ENCODE data around the gene CTCF. TPM values are rescaled to one million over a fixed set of nuclear protein-coding genes. Genes with fewer than 3 reads are reported as not detected.
A peak's percentile ranks its signal among the peaks of the same experiment; 100 is the strongest.

The CTCF gene
- total and polyA plus RNA-seq, 10 of the 15 experiments (the other 5 are each of a cell fraction or from before 2014, with no cell fraction given), result 9.1 to 55.0 (median 41.8) TPM

DNA sequence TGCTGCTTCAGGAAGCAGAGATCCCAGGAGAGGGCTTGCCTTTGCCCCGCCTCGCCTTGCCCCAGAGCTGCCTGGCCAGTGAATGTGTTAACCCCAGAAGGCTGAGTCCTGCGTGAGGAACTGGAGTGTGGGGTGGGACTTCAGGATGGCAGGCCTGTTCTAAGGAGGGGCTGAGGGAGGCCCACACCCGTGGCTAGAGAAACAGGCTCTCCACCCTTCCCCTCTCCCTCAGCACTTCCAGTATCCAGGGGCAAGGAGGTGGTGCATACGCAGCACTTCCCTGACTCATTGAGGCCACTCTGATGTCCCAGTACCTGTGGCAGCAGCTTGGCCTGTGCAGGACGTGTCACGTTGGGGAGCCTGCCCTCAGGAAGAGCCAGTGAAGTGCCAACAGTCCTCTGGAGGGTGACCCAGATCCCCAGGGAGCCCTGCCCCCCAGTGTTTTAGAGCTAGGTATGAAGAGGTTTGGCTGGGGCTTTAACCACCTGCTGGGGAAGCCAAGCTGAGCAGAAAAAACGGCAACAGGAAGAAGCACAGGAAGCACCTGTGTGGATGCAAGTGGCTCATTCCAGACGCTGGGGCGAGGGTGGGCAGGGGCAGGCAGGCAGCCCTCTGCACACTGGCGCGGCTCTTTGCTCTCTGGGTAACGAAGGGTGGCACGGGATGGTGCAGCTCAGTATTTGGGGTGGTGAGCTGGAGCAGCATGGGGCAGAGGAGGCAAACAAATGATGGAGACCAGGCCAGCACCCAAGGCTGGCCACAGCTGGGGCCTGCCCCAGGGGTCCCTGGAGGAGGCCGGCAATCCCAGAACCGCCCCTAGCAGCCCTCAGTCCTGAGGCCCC lies 14.7 kb upstream of the CTCF start (continued):
- TF ChIP-seq, protein P1, sequence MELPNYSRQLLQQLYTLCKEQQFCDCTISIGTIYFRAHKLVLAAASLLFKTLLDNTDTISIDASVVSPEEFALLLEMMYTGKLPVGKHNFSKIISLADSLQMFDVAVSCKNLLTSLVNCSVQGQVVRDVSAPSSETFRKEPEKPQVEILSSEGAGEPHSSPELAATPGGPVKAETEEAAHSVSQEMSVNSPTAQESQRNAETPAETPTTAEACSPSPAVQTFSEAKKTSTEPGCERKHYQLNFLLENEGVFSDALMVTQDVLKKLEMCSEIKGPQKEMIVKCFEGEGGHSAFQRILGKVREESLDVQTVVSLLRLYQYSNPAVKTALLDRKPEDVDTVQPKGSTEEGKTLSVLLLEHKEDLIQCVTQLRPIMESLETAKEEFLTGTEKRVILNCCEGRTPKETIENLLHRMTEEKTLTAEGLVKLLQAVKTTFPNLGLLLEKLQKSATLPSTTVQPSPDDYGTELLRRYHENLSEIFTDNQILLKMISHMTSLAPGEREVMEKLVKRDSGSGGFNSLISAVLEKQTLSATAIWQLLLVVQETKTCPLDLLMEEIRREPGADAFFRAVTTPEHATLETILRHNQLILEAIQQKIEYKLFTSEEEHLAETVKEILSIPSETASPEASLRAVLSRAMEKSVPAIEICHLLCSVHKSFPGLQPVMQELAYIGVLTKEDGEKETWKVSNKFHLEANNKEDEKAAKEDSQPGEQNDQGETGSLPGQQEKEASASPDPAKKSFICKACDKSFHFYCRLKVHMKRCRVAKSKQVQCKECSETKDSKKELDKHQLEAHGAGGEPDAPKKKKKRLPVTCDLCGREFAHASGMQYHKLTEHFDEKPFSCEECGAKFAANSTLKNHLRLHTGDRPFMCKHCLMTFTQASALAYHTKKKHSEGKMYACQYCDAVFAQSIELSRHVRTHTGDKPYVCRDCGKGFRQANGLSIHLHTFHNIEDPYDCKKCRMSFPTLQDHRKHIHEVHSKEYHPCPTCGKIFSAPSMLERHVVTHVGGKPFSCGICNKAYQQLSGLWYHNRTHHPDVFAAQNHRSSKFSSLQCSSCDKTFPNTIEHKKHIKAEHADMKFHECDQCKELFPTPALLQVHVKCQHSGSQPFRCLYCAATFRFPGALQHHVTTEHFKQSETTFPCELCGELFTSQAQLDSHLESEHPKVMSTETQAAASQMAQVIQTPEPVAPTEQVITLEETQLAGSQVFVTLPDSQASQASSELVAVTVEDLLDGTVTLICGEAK (IDR thresholded peaks at IDR 0.05; ENCODE audit: borderline replicate concordance), result no peak
- TF ChIP-seq SREBF2 (IDR thresholded peaks at IDR 0.05; ENCODE audit: low read length), result no peak
- no peak for TF ChIP-seq ETV6 (conservative IDR thresholded peaks at IDR 0.05 in 1 of 2, IDR thresholded peaks at IDR 0.05 in 1 of 2; ENCODE audit: borderline replicate concordance in 1 of 2, low read depth in 1 of 2)
- TF ChIP-seq, protein P2, sequence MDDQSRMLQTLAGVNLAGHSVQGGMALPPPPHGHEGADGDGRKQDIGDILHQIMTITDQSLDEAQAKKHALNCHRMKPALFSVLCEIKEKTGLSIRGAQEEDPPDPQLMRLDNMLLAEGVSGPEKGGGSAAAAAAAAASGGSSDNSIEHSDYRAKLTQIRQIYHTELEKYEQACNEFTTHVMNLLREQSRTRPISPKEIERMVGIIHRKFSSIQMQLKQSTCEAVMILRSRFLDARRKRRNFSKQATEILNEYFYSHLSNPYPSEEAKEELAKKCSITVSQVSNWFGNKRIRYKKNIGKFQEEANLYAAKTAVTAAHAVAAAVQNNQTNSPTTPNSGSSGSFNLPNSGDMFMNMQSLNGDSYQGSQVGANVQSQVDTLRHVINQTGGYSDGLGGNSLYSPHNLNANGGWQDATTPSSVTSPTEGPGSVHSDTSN (IDR thresholded peaks at IDR 0.05; ENCODE audit: insufficient replicate concordance, low read depth, low read length), result no peak
- no peak for TF ChIP-seq HDAC6 (IDR thresholded peaks at IDR 0.05; ENCODE audit: unreplicated experiment)
- TF ChIP-seq RELA (IDR thresholded peaks at IDR 0.05; ENCODE audit: borderline replicate concordance, partially characterized antibody), result no peak
- no peak for TF ChIP-seq ZNF622 (IDR thresholded peaks at IDR 0.05)
- TF ChIP-seq MTA3 (IDR thresholded peaks at IDR 0.05; ENCODE audit: borderline replicate concordance, low read length), result 0 out of 2 replicates have a peak, but pooled peaks have one; percentile 16
- 0 out of 2 replicates have a peak, but pooled peaks have one; percentile 84 for TF ChIP-seq TCF3 (IDR thresholded peaks at IDR 0.05; ENCODE audit: borderline replicate concordance, insufficient read depth, low read depth, low read length)
- TF ChIP-seq CBX3 (IDR thresholded peaks at IDR 0.05; ENCODE audit: borderline replicate concordance, low read depth), result no peak
- TF ChIP-seq, protein P3, sequence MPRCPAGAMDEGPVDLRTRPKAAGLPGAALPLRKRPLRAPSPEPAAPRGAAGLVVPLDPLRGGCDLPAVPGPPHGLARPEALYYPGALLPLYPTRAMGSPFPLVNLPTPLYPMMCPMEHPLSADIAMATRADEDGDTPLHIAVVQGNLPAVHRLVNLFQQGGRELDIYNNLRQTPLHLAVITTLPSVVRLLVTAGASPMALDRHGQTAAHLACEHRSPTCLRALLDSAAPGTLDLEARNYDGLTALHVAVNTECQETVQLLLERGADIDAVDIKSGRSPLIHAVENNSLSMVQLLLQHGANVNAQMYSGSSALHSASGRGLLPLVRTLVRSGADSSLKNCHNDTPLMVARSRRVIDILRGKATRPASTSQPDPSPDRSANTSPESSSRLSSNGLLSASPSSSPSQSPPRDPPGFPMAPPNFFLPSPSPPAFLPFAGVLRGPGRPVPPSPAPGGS (IDR thresholded peaks at IDR 0.05; ENCODE audit: borderline replicate concordance, insufficient read depth, low read depth, low read length, poor library complexity, severe bottlenecking), result no peak
- TF ChIP-seq, protein P4, sequence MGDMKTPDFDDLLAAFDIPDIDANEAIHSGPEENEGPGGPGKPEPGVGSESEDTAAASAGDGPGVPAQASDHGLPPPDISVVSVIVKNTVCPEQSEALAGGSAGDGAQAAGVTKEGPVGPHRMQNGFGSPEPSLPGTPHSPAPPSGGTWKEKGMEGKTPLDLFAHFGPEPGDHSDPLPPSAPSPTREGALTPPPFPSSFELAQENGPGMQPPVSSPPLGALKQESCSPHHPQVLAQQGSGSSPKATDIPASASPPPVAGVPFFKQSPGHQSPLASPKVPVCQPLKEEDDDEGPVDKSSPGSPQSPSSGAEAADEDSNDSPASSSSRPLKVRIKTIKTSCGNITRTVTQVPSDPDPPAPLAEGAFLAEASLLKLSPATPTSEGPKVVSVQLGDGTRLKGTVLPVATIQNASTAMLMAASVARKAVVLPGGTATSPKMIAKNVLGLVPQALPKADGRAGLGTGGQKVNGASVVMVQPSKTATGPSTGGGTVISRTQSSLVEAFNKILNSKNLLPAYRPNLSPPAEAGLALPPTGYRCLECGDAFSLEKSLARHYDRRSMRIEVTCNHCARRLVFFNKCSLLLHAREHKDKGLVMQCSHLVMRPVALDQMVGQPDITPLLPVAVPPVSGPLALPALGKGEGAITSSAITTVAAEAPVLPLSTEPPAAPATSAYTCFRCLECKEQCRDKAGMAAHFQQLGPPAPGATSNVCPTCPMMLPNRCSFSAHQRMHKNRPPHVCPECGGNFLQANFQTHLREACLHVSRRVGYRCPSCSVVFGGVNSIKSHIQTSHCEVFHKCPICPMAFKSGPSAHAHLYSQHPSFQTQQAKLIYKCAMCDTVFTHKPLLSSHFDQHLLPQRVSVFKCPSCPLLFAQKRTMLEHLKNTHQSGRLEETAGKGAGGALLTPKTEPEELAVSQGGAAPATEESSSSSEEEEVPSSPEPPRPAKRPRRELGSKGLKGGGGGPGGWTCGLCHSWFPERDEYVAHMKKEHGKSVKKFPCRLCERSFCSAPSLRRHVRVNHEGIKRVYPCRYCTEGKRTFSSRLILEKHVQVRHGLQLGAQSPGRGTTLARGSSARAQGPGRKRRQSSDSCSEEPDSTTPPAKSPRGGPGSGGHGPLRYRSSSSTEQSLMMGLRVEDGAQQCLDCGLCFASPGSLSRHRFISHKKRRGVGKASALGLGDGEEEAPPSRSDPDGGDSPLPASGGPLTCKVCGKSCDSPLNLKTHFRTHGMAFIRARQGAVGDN (IDR thresholded peaks at IDR 0.05), result no peak
- TF ChIP-seq STAT1 (conservative IDR thresholded peaks at IDR 0.05), result no peak
- peak; percentile 59 for TF ChIP-seq EED (IDR thresholded peaks at IDR 0.05; ENCODE audit: low read depth)
- TF ChIP-seq ZNF24 (IDR thresholded peaks at IDR 0.05), result no peak
- no peak for TF ChIP-seq BCL11A (IDR thresholded peaks at IDR 0.05; ENCODE audit: low read depth, low read length)
- TF ChIP-seq ZSCAN29 (IDR thresholded peaks at IDR 0.05), result no peak
